ENCODE measurements around the gene MS4A6A.

DNA sequence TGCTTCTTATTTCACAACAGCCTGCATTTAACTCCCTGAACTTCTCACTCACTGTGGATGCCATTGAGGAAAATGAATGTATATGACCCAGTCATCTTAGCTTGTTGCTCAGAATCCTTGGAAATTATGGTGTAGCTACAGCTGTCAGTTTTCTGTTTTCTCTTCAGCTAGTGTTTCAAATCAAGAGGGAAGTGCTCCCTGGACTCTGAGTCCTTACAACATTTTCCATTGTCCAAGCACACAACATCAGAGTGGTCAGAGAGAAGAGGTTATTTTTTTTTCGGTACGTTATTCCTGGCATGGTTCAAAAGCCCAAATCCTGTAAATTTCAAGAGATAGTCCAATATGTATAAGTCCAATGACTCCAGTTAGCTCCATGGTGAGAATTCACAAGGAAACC lies 23.6 kb downstream of the MS4A6A start:
- no peak for TF ChIP-seq POLR2A (IDR thresholded peaks at IDR 0.05)
- TF ChIP-seq, protein P1, sequence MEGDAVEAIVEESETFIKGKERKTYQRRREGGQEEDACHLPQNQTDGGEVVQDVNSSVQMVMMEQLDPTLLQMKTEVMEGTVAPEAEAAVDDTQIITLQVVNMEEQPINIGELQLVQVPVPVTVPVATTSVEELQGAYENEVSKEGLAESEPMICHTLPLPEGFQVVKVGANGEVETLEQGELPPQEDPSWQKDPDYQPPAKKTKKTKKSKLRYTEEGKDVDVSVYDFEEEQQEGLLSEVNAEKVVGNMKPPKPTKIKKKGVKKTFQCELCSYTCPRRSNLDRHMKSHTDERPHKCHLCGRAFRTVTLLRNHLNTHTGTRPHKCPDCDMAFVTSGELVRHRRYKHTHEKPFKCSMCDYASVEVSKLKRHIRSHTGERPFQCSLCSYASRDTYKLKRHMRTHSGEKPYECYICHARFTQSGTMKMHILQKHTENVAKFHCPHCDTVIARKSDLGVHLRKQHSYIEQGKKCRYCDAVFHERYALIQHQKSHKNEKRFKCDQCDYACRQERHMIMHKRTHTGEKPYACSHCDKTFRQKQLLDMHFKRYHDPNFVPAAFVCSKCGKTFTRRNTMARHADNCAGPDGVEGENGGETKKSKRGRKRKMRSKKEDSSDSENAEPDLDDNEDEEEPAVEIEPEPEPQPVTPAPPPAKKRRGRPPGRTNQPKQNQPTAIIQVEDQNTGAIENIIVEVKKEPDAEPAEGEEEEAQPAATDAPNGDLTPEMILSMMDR (IDR thresholded peaks at IDR 0.05), result no peak

Measured in body of pancreas (tissue), 4 donors.